Smooth muscle cell of the brain vasculature (primary cell): Measurements from ENCODE around the gene GMDS.

ENCODE experiments used
- DNase-seq: peaks from one replicate; pipeline ENCODE4 v3.0.0-alpha.2; 2012; ENCODE audit warnings: low read depth, low spot score

Gene GMDS

DNA sequence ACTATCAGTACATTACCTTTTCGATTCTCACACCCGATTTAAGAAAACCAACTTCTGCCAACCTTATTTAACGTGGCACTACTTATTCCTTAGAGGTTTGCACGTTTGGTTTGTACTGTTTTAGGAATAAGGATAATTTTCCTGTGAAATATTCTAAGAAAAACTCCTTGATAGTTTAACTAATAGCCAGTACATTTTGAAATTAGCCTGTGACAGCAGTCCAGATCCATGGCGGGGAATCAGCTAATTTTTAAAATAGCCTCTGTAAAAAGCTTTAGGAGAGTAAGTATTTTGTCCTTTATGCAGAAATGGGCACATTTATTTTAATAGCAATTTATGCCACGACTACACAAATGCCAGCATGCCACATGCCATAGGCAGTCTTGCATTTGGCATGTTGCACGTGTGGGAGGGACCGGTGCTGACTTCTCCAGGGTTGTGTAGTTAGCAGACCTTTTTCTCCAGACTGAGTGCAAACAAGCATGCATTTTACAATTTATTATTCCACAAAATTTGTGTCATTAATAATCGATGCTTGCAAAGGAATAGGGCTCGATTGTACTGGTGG lies 629.5 kb downstream of the GMDS start:
- no peak for DNase-seq

DNA sequence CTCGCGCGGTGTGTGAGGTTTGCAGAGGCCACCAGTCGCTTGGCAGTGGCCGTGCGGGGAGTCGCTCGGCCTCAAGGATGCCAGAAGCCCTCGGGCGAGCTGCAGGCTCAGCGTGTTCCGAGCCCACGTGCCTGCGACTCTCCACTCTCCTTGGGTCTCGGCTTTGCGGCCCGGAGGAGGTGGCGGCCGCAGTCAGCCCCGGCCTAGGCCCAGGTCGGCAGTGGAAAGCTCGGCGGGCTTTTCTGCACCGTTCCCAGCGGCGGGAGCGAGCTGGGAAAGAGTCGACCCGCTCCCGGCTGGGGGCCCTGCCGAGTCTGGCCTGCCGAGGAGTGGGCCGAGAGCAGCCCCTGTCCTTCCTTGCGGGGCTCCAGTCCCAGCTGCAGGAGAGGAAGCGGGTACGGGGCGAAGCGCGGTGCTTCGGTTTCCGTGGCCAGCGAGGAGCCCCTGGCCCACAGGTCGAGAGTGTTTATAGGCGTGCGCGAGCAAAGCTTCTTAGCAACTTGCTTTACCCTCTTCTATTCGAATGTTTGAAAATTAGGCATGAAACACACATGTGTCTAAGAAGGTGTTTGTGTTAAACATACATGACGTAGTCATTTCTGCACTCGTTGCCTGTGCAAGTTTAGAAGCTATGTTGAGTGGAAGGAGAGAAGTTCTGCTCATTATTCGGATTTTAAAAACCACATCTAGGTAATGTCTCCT lies 630.1 kb downstream of the GMDS start:
- no peak for DNase-seq

DNA sequence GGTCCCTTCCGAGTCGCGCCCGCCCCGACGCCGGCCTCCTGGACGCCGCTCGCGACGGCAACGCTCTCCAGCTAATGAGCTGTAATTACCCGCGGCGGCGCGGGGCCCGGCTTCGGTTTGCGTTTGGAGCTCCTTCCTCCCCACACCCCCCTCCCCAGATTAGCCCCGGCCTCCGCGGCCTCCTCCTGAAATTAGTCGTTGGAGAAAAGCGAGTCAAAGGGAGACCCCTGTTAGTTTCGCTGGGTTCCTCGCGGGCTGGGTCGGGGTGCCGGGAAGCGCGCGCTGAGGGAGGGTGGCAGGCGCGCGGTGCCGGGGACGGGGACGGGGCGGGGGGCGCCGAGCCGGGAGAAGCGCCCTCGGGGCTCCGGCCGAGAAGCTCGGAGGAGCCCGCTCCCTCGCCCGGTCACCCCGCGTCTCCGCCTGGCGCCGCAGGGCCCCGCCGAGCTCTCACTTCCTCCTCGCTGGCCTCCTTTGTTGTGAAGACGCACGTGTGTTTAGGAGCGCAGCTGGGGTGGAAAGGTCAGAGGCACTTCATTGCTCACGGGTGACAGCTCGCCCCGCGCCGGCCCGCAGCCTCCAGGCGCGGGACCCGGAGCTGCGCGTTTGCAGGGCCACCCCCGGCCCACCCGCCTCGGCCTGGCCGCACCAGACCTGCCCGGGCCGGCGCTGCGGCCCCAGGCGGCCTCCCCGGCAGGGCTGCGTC lies 630.8 kb downstream of the GMDS start:
- DNase-seq: no peak

DNA sequence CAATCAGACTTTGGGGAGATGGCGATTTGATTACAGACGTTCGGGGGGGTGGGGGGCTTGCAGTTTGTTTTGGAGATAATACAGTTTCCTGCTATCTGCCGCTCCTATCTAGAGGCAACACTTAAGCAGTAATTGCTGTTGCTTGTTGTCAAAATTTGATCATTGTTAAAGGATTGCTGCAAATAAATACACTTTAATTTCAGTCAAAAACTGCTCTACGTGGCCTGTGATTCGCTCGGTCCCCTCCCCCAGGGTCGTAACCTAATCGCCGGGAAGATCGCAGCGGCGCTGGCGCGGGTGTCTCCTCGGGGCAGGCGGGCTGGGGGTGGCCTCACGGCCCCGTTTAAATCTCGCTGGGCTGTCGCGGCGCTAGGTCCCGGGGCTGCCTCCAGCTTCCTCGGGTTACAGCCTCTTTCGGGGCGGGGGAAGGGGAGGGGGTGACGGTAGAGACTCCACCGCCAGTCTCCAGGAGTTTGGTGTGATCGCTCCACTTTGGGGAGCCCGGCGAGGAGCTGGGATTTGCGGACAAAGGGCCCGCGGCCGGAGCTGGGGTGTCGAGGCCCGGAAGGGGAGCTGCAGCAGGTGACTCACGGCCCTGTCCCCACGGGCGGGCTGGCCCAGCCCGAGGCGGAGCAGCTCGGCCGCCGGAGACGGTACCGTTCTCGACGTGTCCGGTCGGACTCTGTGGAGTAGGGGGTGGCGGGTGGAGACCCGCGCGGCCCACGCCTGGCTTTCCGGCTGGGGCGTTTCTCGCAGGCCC lies 631.5 kb downstream of the GMDS start:
- DNase-seq: no peak

DNA sequence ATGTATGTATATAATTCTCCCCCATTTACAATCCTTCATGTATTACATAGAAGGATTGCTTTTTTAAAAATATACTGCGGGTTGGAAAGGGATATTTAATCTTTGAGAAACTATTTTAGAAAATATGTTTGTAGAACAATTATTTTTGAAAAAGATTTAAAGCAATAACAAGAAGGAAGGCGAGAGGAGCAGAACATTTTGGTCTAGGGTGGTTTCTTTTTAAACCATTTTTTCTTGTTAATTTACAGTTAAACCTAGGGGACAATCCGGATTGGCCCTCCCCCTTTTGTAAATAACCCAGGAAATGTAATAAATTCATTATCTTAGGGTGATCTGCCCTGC lies 632.1 kb downstream of the GMDS start:
- no peak for DNase-seq

DNA sequence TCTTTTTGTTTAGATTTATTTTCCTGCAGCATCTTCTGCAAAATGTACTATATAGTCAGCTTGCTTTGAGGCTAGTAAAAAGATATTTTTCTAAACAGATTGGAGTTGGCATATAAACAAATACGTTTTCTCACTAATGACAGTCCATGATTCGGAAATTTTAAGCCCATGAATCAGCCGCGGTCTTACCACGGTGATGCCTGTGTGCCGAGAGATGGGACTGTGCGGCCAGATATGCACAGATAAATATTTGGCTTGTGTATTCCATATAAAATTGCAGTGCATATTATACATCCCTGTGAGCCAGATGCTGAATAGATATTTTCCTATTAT lies 632.5 kb downstream of the GMDS start:
- DNase-seq: no peak

DNA sequence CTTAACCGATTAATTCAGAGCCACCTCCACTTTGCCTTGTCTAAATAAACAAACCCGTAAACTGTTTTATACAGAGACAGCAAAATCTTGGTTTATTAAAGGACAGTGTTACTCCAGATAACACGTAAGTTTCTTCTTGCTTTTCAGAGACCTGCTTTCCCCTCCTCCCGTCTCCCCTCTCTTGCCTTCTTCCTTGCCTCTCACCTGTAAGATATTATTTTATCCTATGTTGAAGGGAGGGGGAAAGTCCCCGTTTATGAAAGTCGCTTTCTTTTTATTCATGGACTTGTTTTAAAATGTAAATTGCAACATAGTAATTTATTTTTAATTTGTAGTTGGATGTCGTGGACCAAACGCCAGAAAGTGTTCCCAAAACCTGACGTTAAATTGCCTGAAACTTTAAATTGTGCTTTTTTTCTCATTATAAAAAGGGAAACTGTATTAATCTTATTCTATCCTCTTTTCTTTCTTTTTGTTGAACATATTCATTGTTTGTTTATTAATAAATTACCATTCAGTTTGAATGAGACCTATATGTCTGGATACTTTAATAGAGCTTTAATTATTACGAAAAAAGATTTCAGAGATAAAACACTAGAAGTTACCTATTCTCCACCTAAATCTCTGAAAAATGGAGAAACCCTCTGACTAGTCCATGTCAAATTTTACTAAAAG lies 633.0 kb downstream of the GMDS start:
- no peak for DNase-seq

DNA sequence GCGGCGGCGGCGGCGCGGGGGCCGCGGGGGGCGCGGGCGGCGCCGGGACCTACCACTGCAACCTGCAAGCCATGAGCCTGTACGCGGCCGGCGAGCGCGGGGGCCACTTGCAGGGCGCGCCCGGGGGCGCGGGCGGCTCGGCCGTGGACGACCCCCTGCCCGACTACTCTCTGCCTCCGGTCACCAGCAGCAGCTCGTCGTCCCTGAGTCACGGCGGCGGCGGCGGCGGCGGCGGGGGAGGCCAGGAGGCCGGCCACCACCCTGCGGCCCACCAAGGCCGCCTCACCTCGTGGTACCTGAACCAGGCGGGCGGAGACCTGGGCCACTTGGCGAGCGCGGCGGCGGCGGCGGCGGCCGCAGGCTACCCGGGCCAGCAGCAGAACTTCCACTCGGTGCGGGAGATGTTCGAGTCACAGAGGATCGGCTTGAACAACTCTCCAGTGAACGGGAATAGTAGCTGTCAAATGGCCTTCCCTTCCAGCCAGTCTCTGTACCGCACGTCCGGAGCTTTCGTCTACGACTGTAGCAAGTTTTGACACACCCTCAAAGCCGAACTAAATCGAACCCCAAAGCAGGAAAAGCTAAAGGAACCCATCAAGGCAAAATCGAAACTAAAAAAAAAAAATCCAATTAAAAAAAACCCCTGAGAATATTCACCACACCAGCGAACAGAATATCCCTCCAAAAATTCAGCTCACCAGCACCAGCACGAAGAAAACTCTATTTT lies 633.7 kb downstream of the GMDS start:
- DNase-seq: no peak

DNA sequence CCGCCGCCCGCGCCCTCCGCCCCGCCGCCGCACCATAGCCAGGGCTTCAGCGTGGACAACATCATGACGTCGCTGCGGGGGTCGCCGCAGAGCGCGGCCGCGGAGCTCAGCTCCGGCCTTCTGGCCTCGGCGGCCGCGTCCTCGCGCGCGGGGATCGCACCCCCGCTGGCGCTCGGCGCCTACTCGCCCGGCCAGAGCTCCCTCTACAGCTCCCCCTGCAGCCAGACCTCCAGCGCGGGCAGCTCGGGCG lies 634.2 kb downstream of the GMDS start:
- no peak for DNase-seq

DNA sequence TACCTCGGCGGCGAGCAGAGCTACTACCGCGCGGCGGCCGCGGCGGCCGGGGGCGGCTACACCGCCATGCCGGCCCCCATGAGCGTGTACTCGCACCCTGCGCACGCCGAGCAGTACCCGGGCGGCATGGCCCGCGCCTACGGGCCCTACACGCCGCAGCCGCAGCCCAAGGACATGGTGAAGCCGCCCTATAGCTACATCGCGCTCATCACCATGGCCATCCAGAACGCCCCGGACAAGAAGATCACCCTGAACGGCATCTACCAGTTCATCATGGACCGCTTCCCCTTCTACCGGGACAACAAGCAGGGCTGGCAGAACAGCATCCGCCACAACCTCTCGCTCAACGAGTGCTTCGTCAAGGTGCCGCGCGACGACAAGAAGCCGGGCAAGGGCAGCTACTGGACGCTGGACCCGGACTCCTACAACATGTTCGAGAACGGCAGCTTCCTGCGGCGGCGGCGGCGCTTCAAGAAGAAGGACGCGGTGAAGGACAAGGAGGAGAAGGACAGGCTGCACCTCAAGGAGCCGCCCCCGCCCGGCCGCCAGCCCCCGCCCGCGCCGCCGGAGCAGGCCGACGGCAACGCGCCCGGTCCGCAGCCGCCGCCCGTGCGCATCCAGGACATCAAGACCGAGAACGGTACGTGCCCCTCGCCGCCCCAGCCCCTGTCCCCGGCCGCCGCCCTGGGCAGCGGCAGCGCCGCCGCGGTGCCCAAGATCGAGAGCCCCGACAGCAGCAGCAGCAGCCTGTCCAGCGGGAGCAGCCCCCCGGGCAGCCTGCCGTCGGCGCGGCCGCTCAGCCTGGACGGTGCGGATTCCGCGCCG lies 634.7 kb downstream of the GMDS start:
- no peak for DNase-seq

DNA sequence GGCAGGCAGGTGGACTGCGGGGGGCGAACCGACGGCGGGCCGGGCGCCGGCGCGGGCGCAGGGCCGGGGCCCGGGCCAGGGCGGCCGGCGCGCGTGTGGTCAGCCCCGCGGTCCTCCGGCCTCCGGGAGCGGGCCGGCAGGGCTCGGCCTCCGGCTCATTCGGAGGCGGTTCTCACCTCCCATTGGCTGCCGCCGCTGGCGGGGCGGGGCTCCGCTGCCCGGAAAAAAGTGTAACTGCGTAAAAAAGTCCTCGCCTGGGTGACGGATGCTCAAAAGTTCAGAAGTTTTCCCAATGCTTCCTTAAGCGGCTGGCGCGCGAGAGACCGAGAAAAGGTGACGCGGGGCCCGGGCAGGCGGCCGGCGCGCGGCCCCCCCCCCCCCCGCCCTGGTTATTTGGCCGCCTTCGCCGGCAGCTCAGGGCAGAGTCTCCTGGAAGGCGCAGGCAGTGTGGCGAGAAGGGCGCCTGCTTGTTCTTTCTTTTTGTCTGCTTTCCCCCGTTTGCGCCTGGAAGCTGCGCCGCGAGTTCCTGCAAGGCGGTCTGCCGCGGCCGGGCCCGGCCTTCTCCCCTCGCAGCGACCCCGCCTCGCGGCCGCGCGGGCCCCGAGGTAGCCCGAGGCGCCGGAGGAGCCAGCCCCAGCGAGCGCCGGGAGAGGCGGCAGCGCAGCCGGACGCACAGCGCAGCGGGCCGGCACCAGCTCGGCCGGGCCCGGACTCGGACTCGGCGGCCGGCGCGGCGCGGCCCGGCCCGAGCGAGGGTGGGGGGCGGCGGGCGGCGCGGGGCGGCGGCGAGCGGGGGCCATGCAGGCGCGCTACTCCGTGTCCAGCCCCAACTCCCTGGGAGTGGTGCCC lies 635.5 kb downstream of the GMDS start, which contains the start of gene FOXC1:
Gene FOXC1, plus strand, starts transcription at position 268 of the 849 bp plus-strand sequence. Its CDS starts 531 bp downstream, at position 799.
- DNase-seq: peak; percentile 90

DNA sequence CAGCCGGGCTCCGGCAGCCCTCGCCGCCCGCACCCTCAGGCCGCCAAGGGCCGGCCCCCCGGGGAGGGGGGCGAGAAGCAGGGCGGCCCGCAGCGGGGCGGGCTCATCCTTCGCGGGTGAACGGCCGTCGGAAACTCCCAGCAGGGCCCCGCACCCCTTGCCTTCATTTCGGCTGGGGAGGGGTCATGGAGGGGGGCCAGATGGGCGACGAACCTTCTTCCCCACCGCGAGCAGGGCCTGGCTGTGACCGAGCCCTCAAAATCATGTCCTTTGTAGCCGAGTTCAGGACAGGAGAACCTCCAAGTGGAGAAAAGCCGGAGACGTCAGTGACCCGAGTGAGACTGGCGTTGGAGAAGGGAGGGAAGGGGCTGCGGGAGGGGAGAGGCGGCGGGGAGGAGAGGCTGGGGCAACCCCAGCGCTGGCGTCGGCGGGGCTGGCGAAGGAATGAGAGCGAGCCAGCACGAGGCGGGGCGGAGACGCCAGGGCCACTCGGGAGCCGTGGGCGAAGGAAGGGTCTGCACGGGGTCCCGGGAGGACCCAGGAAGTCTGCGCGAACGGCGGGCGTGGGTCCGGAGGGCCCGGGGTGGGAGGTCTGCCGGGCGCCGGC lies 636.3 kb downstream of the GMDS start:
- DNase-seq: no peak

DNA sequence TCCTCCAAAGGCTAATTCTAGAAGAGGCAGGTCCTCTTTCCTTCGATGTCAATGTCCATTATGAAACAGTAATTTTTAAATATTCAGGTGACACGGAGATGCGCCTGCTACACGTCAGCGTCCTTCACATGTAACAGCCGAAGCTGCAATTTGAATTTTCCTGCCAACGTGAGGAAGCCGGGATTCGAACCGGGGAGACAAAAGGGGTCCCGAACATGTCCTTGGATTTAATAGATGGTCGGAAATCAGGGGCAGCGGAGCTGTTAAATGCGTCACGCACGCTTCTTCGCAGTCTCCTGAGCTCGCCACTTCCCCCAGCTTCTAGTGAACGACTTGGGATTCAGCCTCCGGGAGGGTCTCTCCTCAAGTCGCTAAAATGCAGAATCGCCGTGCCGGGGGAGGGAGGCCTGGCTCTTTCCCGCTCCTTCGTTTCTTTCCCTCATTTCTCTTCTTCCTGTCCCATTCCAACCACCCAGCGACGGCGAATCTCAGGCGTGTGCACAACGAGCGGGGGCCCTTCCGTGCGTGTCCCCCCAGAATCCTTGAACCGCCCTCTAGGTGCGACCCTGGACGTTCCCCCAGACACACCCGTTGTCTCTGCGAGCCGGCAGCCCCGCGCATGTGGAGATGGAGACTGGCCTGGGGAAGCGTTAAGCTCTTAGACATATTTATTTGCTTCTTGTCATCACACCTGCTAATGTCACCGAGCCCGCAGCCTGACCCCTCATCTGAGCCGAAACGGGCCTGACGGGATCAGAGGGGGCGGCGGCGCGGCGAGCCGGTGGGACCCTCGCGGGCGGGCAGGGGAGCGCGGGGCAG lies 637.0 kb downstream of the GMDS start:
- no peak for DNase-seq

DNA sequence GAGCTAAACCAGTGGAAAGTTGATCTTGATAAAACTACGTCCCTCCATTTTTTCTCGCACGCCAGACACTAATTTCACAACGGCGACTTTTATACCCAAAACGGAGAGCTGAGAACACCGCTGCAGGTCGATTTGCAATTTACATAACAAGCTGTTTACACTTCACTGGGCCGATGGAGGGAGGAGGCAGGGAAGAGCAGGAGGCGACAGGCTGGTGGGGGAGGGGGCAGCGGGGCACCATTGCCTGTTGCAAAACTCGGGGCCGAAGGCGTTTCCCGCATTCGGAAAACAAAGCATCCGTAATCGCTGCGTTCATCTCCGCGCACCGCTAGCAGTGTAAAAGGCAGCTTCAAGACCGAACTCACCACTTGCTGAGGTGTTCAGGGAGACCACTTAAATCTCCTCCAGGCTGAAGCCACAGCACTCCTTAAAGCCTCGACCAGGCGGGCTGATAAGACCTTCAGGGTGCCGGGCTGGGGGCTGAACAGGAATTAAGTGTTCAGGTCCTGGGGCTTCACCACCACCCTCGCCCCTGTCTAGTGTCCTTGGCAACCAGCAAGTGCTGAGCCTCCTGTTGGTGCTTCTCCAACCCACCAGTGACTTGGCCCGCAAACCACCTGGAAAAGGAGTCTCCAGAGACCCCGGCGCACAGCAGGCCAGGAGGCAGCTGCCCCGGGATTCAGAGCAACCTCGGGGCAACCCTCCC lies 637.7 kb downstream of the GMDS start:
- no peak for DNase-seq

DNA sequence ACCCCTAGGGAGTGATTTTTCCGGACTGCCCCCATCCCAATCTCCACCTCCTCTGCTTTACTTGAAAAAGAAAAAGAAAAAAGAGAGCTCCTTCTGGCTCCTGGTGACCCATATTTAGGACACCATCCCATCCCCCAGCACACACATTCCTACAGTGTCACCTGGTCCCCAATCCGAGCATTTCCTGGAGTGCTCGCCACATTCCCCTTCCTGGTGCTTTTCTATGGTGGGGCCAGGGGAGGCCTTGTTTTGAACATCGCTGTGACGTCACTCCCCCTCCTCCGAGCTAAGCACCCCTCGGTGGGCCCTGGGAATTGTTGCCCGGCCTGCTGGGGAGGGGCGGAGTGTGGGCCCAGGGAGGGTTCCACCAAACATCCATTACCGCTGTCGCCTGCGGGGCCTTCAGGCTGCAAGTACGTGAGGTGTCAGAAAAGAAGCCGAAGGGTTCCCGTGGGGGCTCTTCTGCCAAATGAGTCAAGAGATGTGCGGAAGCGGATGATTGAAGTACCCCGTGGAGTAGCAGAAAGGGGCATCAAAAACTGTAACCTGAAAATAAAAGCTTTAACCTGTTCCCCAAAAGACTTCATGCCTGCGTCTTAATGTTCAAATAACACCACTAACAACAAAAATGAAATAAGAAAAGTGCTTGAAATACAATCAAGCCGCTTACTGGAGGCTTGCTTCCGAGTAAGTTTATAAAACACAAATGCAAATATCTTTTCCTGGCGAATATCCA lies 638.5 kb downstream of the GMDS start:
- DNase-seq: no peak

DNA sequence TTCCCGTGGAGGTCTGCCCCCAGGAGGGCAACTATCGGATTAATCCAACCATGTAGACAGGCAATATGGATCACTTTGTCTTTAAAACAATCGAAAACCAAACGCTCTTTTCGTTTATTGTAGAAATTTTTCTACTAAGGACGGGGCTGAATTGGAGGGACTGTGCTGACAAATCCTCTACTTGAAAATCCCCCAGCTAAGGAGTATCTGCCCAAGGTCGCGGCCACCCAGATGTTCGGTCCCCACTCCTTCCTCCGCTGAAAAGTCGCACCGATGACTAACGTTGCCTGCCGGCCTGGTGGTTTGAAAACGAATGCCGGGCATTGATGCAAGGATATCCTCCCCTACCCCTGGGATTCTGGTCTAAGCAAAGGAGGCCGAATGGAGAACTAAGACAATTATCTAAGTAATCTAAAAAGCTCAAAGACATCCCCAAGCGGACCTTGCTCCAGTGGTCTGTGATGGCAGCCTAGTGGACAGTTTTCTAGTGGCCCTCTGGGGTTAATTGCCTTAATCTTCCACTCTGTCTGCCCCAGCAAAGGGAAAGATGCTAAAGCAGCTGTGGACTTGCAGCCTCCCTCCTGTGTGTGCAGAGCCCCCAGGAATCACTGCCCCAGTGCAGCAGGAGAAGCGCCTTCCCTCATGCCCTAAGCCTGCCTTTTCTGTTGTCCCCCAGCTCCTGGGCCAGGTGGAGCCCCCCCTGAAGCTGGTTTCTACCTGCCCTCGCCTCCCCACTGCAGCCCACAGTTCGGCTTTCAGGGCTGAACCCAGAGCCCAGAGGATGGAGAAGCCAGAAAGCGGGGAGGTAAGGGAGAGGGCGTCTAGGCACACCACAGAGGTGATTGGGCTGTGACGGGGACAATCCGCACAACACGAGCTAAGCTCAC lies 639.3 kb downstream of the GMDS start:
- no peak for DNase-seq
